Mesenchymal stem cell (in vitro differentiated cells and primary cell): ENCODE measurements around the gene TEX51.

Source experiments
- DNase-seq: peaks from one replicate; pipeline ENCODE4 v3.0.0-alpha.2; 2013
- H2AFZ ChIP-seq: one replicate; pipeline ENCODE4 v1.6.1; 2013; ENCODE audit warnings: low read depth, mild to moderate bottlenecking, control low read depth, inconsistent platforms, low read length, moderate library complexity
- H2AK5ac ChIP-seq: 2 replicates; pipeline ENCODE4 v1.6.1; 2013; ENCODE audit warnings: low read length, moderate library complexity, mild to moderate bottlenecking, inconsistent platforms; ENCODE audit not compliant: severe bottlenecking
- H2BK120ac ChIP-seq: one replicate; pipeline ENCODE4 v1.6.1; 2013; ENCODE audit warnings: low read depth, mild to moderate bottlenecking, inconsistent platforms, low read length, moderate library complexity
- H2BK12ac ChIP-seq, 2 experiments: one replicate each; pipeline ENCODE4 v1.6.1; 2013; ENCODE audit warnings: inconsistent platforms in 2 of 2, low read length in 2 of 2, mild to moderate bottlenecking in 2 of 2, moderate library complexity in 2 of 2, control low read depth in 1 of 2
- H2BK15ac ChIP-seq: one replicate; pipeline ENCODE4 v1.6.1; 2013; ENCODE audit warnings: mild to moderate bottlenecking, low read depth, inconsistent platforms; ENCODE audit not compliant: poor library complexity, severe bottlenecking
- H2BK5ac ChIP-seq: 2 replicates; pipeline ENCODE4 v1.6.1; 2013; ENCODE audit warnings: low read depth, mild to moderate bottlenecking, low read length, control low read depth, inconsistent platforms; ENCODE audit not compliant: poor library complexity, severe bottlenecking
- H3K14ac ChIP-seq, 2 experiments: one replicate each; pipeline ENCODE4 v1.6.1; 2013; ENCODE audit warnings: inconsistent platforms in 2 of 2, low read length in 2 of 2, control low read depth in 1 of 2, mild to moderate bottlenecking in 1 of 2, moderate library complexity in 1 of 2
- H3K18ac ChIP-seq, 2 experiments: one replicate each; pipeline ENCODE4 v1.6.1; 2013; ENCODE audit warnings: inconsistent platforms in 2 of 2, low read length in 2 of 2, control low read depth in 1 of 2, low read depth in 1 of 2, mild to moderate bottlenecking in 1 of 2
- H3K23ac ChIP-seq, 2 experiments: one replicate each; pipeline ENCODE4 v1.6.1; 2013; ENCODE audit warnings: inconsistent platforms in 2 of 2, low read length in 2 of 2, mild to moderate bottlenecking in 2 of 2, moderate library complexity in 2 of 2, control low read depth in 1 of 2
- H3K27ac ChIP-seq: 2 replicates; pipeline ENCODE4 v1.5.1; 2013; ENCODE audit warnings: mild to moderate bottlenecking, moderate library complexity, low read length, control low read depth, inconsistent platforms; ENCODE audit not compliant: poor library complexity, severe bottlenecking
- H3K27me3 ChIP-seq, 2 experiments: 2 replicates each; pipeline versions ENCODE4 v1.6.1 to v1.7.0; 2013; ENCODE audit warnings: low read length in 2 of 2, mild to moderate bottlenecking in 2 of 2, moderate library complexity in 2 of 2, control low read depth in 1 of 2, inconsistent platforms in 1 of 2; ENCODE audit not compliant: control insufficient read depth in 1 of 2, insufficient read depth in 1 of 2
- H3K36me3 ChIP-seq, 2 experiments: 2 replicates each; pipeline versions ENCODE4 v1.6.1 to v1.7.0; 2013; ENCODE audit warnings: low read length in 2 of 2, control low read depth in 1 of 2, inconsistent platforms in 1 of 2, low read depth in 1 of 2, mild to moderate bottlenecking in 1 of 2; ENCODE audit not compliant: insufficient read depth in 2 of 2, control insufficient read depth in 1 of 2
- H3K4ac ChIP-seq, 2 experiments: one replicate each; pipeline ENCODE4 v1.6.1; 2013; ENCODE audit warnings: inconsistent platforms in 2 of 2, low read length in 2 of 2, mild to moderate bottlenecking in 2 of 2, moderate library complexity in 2 of 2, control low read depth in 1 of 2, low read depth in 1 of 2
- H3K4me1 ChIP-seq: 2 replicates; pipeline ENCODE4 v1.6.1; 2013; ENCODE audit warnings: low read depth, low read length, control low read depth; ENCODE audit not compliant: control insufficient read depth, insufficient read depth
- H3K4me2 ChIP-seq: 2 replicates; pipeline ENCODE4 v1.6.1; 2013; ENCODE audit warnings: low read length, mild to moderate bottlenecking, inconsistent platforms; ENCODE audit not compliant: poor library complexity, severe bottlenecking
- H3K4me3 ChIP-seq, 2 experiments: 2 replicates each; pipeline versions ENCODE4 v1.5.1 to v1.7.0; 2013; ENCODE audit warnings: low read length in 2 of 2, mild to moderate bottlenecking in 2 of 2, control low read depth in 1 of 2, low read depth in 1 of 2; ENCODE audit not compliant: insufficient read depth in 1 of 2
- H3K79me1 ChIP-seq: replicated peaks from 2 replicates; pipeline ENCODE4 v1.6.1; 2013; ENCODE audit warnings: mild to moderate bottlenecking, control low read depth, low read length, inconsistent platforms; ENCODE audit not compliant: poor library complexity, severe bottlenecking
- H3K9ac ChIP-seq: 2 replicates; pipeline ENCODE4 v1.7.0; 2013; ENCODE audit warnings: mild to moderate bottlenecking, low read length, moderate library complexity
- H3K9me3 ChIP-seq: 2 replicates; pipeline ENCODE4 v1.7.0; 2013; ENCODE audit warnings: mild to moderate bottlenecking, low read length; ENCODE audit not compliant: control insufficient read depth
- H4K8ac ChIP-seq: one replicate; pipeline ENCODE4 v1.6.1; 2013; ENCODE audit warnings: inconsistent platforms, mild to moderate bottlenecking, low read length, moderate library complexity
- H4K91ac ChIP-seq: one replicate; pipeline ENCODE4 v1.6.1; 2013; ENCODE audit warnings: mild to moderate bottlenecking, low read length, inconsistent platforms
- WGBS: methylation state at CpG from one replicate; pipeline ENCODE4 v1.1.7; 2013; ENCODE audit warnings: mixed read lengths; 5-methylcytosine and 5-hydroxymethylcytosine counted together

TEX51 gene

GRCh38 chr2:126888046-126888445, 10.6 kb upstream of the TEX51 start:
- no peak for DNase-seq
- Histone ChIP-seq H3K4me1 (peaks cover 9% of the 10 kb centered on the region), H2BK5ac (no peak overlapping the region), H2BK12ac (no peak overlapping the region), H3K4me3 (no peak overlapping the region), H3K27me3 (peaks cover 3 to 39% of the 10 kb centered on the region in 2 experiments), H4K8ac (no peak overlapping the region), H3K36me3 (no peaks in the 10 kb centered on the region), H3K4ac (no peak overlapping the region), H3K14ac (no peak overlapping the region), H2AFZ (no peak overlapping the region), H3K4me2 (no peak overlapping the region), H4K91ac (no peak overlapping the region), H3K79me1 (no peaks in the 10 kb centered on the region), H3K23ac (no peak overlapping the region), H3K27ac (no peak overlapping the region), H3K9ac (no peak overlapping the region), H3K18ac (no peak overlapping the region), H2BK120ac (no peak overlapping the region), H3K9me3 (no peaks in the 10 kb centered on the region), H2BK15ac (no peak overlapping the region), H2AK5ac (no peak overlapping the region)
- 87% methylated on average over 6 of the region's 6 CpGs for WGBS

- H3K4me1 ChIP-seq, result peaks cover 9% of the 10 kb centered on the region
- H2BK5ac ChIP-seq, result no peak overlapping the region
- no peak overlapping the region for H2AFZ ChIP-seq
- H3K27me3 ChIP-seq, result peaks cover 3 to 31% of the 10 kb centered on the region in 2 experiments
- no peak overlapping the region for H3K23ac ChIP-seq
- no peak overlapping the region for H4K91ac ChIP-seq
- WGBS, result 84% methylated on average over 9 of the region's 9 CpGs
- no peak overlapping the region for H2BK12ac ChIP-seq
- H2BK120ac ChIP-seq, result no peak overlapping the region
- no peaks in the 10 kb centered on the region for H3K36me3 ChIP-seq
- no peaks in the 10 kb centered on the region for H3K9me3 ChIP-seq
- no peak overlapping the region for H4K8ac ChIP-seq
- no peak overlapping the region for H3K14ac ChIP-seq
- no peak overlapping the region for H2BK15ac ChIP-seq
- no peaks in the 10 kb centered on the region for H3K79me1 ChIP-seq
- no peak overlapping the region for H3K27ac ChIP-seq
- no peak overlapping the region for H3K4me3 ChIP-seq
- no peak for DNase-seq
- no peak overlapping the region for H3K4ac ChIP-seq
- H3K18ac ChIP-seq, result no peak overlapping the region
- no peak overlapping the region for H3K4me2 ChIP-seq
- no peak overlapping the region for H2AK5ac ChIP-seq
- H3K9ac ChIP-seq, result no peak overlapping the region
Observed at GRCh38 chr2:126889071-126889470, 9.6 kb upstream of the TEX51 start.

GRCh38 chr2:126889496-126890135, 9.1 kb upstream of the TEX51 start:
- no peak overlapping the region for H2BK15ac ChIP-seq
- no peak overlapping the region for H3K23ac ChIP-seq
- no peak overlapping the region for H3K9ac ChIP-seq
- no peak overlapping the region for H4K8ac ChIP-seq
- H2BK12ac ChIP-seq, result no peak overlapping the region
- WGBS, result 67% methylated on average over 4 of the region's 8 CpGs
- no peak overlapping the region for H3K27ac ChIP-seq
- no peaks in the 10 kb centered on the region for H3K36me3 ChIP-seq
- H3K79me1 ChIP-seq, result no peaks in the 10 kb centered on the region
- H2BK5ac ChIP-seq, result no peak overlapping the region
- no peak overlapping the region for H2BK120ac ChIP-seq
- H3K27me3 ChIP-seq, result peaks cover 3 to 31% of the 10 kb centered on the region in 2 experiments
- H3K18ac ChIP-seq, result no peak overlapping the region
- H3K4me1 ChIP-seq, result peaks cover 9% of the 10 kb centered on the region
- no peak overlapping the region for H2AK5ac ChIP-seq
- no peak overlapping the region for H3K4me2 ChIP-seq
- no peak overlapping the region for H3K4me3 ChIP-seq
- no peak overlapping the region for H3K4ac ChIP-seq
- H2AFZ ChIP-seq, result no peak overlapping the region
- no peak overlapping the region for H3K14ac ChIP-seq
- no peaks in the 10 kb centered on the region for H3K9me3 ChIP-seq
- no peak for DNase-seq
- H4K91ac ChIP-seq, result no peak overlapping the region

- H2BK120ac ChIP-seq, result no peak overlapping the region
- 92% methylated on average over 4 of the region's 5 CpGs for WGBS
Observed at GRCh38 chr2:126890136-126890510, 8.6 kb upstream of the TEX51 start.

More at GRCh38 chr2:126890136-126890510, 8.6 kb upstream of the TEX51 start:
- Histone ChIP-seq H3K9me3 (no peaks in the 10 kb centered on the region), H3K4me2 (no peak overlapping the region), H2AFZ (no peak overlapping the region), H3K9ac (no peak overlapping the region), H2BK15ac (no peak overlapping the region), H2BK5ac (no peak overlapping the region), H3K4me1 (peaks cover 9% of the 10 kb centered on the region), H3K27me3 (peaks cover 3 to 31% of the 10 kb centered on the region in 2 experiments), H3K36me3 (no peaks in the 10 kb centered on the region), H3K79me1 (no peaks in the 10 kb centered on the region), H3K4ac (no peak overlapping the region), H3K23ac (no peak overlapping the region), H3K14ac (no peak overlapping the region), H2BK12ac (no peak overlapping the region), H4K91ac (no peak overlapping the region), H3K27ac (no peak overlapping the region), H3K18ac (no peak overlapping the region), H2AK5ac (no peak overlapping the region), H4K8ac (no peak overlapping the region), H3K4me3 (no peak overlapping the region)
- no peak for DNase-seq
